GM19395 (cell line): Measurements from ENCODE around the gene DIP2C.
"Not testable (repeated sequence)": the region's sequence is repeated elsewhere in the genome, so short reads cannot be mapped to it uniquely, and the experiment has no call there.

ENCODE experiments used
- ATAC-seq: cut with Tn5 transposase; IDR thresholded peaks from one replicate; pipeline ENCODE4 v1.9.1; 2021; ENCODE audit warnings: mild to moderate bottlenecking, moderate library complexity; ENCODE audit not compliant: unreplicated experiment

The DIP2C gene

DNA sequence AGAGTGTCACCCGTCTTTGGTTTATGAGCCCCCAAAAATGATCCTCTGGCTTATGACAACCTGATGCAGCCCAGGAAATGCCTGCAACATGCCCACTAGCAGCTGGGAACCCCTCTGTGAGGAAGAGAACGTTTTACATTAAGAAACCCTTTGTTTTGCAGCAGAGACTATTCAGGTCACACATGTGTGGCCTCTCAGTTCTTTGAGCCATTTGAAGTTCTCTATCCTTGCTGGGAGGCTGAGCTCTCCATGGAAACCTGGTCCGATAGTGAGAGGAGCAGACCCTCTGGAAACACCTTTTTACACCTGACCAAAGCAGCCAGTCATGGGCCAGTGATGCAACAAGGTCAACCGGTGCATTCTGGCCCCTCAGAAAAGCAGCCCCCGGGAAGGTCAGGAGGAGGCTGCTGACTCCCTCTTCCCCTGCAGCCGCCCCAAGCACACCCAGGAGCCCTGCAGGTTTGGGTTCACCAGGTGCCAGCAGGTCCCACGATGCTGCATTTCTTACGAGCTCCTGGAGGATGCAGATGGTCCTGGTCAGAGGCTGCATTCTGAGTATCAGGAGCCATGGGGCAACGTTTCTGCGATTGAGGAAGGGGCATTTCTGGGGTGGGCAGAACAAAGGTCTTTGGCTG is 419.9 kb downstream of the DIP2C start:
- ATAC-seq = no peak

DNA sequence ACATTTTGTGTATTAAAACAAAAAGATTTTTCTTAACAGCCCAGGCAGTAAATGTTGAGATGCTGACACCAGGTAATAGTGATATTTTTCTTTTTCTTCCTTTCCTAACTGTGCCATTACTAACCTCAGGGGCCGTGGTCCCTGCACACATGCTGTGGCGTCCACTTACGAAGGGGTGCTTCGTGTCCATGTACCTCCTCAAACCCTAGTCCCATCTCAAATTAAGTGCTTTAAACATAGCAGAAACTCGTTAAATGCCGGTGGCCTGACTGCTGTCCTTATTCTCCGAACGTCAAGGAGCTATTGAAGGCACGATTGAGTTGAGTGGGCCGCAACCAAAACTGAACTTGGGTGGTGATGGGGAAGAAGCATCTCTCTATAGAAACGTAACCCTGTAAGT is 421.8 kb downstream of the DIP2C start:
- ATAC-seq = no peak

DNA sequence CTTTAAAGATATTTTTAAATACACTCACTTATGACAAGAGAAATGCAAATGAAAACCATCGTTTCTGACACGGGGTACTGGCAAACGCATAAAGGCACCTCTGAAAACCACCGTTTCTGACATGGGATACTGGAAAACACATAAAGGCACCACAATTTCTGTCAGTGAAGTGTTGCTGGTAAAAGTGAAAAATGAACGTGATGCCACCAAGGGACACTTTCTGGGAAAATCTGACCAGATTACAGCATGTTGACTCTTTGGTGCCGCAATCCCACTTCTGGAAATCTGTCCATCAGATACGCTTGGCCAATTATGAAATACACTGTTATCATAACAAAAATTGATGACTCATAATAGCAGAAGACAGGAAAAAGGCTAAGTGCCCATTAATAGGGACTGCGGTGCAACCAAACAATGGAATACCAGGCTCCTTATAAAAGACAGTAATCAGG is 422.5 kb downstream of the DIP2C start:
- no peak for ATAC-seq

DNA sequence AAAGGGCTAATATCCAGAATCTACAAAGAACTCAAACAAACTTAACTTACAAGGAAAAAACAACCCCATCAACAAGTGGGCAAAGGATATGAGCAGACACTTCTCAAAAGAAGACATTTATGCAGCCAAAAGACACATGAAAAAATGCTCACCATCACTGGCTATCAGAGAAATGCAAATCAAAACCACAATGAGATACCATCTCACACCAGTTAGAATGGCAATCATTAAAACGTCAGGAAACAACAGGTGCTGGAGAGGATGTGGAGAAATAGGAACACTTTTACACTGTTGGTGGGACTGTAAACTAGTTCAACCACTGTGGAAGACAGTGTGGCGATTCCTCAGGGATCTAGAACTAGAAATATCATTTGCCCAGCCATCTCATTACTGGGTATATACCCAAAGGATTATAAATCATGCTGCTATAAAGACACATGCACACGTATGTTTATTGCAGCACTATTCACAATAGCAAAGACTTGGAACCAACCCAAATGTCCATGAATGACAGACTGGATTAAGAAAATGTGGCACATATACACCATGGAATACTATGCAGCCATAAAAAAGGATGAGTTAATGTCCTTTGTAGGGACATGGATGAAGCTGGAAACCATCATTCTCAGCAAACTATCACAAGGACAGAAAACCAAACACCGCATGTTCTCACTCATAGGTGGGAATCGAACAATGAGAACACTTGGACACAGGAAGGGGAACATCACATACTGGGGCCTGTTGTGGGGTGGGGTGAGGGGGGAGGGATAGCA is 423.5 kb downstream of the DIP2C start:
- ATAC-seq = not testable (repeated sequence)

DNA sequence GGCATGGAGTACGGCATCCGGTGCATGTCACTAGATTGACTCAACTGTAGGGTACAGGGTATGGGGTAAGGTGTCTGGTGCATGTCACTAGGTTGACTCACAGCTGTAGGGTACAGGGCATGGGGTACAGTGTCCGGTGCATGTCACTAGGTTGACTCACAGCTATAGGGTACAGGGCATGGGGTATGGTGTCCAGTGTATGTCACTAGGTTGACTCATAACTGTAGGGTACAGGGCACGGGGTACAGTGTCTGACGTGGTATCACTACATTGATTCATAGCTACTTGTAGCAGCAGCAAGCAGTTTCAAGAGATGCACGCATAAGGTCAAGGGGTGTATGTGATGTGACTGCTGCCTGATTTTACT is 424.4 kb downstream of the DIP2C start:
- ATAC-seq = not testable (repeated sequence)

DNA sequence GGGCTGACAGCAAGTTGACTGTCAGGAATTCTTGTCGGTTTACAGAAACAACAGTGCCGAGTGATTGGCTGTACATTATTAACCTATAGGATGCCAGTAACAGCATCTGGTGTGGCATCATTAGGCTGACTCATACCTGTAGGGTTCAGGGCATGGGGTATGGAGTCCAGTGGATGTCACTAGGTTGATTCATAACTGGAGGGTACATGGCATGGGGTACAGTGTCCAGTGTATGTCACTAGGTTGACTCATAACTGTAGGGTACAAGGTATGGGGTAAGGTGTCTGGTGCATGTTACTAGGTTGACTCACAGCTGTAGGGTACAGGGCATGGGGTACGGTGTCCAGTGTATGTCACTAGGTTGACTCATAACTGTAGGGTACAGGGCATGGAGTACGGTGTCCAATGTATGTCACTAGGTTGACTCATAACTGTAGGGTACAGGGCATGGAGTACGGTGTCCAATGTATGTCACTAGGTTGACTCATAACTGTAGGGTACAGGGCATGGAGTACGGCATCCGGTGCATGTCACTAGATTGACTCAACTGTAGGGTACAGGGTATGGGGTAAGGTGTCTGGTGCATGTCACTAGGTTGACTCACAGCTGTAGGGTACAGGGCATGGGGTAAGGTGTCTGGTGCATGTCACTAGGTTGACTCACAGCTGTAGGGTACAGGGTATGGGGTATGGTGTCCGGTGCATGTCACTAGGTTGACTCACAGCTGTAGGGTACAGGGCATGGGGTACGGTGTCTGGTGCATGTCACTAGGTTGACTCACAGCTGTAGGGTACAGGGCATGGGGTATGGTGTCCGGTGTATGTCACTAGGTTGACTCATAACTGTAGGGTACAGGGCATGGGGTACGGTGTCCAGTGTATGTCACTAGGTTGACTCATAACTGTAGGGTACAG is 425.1 kb downstream of the DIP2C start:
- ATAC-seq = not testable (repeated sequence)

DNA sequence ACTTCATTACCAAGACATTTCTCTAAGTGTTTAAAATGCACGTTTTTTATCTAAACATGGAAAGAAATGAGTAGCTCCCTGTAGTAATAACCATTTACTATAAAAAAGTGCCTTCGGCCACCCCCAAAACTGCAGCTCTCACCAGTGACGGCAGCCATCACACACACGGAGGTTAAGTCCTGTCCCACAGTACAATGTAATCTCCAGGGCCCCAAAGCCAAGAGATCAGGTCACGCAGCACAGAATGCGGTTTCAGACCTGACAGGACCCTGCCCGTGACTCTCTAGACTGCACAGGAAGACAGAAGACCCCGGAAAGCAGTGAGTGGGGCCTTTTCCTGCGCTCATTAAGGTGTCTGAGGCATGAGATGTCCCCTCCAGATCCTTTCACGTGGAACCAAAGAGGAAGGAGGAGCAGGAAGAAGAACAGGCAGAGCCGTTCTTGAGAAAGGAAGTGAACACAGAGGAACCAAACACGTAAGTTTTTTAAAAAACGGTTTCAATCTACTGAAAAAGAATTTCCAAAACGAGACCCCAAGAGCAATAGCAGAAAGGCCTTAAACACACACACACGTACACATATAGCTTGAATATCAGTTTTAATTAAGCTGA is 428.5 kb downstream of the DIP2C start:
- ATAC-seq = peak; percentile 54

DNA sequence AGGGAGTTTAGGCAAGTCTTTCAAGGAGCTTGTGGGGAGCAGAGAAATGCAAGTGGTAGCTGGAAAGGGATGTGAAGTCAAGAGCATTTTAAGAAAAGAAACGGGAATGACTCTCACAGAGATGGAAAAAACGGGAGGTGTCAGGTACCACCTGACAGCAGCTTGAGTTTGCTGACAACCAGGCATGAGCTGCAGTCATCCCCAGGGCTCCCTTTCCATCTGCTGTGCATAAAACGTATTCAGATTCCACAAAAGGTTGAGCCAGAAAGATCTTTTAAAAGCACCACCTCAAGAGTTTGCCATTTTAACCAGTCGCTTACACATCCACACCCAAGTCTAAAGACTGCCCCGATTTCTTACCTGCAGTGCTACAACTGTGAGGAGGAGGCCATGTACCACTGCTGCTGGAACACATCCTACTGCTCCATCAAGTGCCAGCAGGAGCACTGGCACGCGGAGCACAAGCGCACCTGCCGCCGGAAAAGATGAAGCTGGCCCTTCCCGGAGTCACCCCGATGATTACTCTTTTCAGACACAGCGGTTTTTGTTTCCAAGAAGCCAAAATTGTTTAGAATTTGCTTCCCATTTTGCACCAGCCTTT is 437.4 kb downstream of the DIP2C start:
- no peak for ATAC-seq

DNA sequence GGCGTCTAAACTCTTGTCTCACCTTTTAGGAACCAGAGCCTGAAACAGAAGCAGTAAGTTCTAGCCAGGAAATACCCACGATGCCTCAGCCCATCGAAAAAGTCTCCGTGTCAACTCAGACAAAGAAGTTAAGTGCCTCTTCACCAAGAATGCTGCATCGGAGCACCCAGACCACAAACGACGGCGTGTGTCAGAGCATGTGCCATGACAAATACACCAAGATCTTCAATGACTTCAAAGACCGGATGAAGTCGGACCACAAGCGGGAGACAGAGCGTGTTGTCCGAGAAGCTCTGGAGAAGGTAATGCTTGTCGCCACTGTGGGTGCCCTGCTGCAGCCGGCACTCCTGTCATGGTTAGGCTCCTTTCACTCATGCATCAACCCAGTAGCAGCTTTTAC is 441.2 kb downstream of the DIP2C start:
- ATAC-seq = no peak

DNA sequence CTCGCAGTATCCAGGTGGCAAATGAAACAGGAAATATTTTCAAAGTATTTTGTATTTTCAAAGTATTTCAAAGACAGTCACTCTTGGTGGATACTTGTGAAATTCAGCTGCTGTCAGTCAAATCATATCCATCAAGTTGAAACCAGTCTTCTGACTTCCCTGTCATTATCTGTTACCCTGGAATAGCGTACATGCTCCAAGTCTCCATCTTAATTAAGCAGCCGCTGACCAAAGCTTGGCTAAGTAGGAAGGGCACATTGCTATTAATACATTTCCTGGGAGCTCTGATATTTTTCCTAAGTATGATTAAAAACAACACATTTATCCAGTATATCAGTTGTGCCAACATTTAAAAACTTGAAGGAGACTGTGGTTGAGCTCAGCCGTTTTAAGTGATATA is 442.0 kb downstream of the DIP2C start:
- no peak for ATAC-seq

DNA sequence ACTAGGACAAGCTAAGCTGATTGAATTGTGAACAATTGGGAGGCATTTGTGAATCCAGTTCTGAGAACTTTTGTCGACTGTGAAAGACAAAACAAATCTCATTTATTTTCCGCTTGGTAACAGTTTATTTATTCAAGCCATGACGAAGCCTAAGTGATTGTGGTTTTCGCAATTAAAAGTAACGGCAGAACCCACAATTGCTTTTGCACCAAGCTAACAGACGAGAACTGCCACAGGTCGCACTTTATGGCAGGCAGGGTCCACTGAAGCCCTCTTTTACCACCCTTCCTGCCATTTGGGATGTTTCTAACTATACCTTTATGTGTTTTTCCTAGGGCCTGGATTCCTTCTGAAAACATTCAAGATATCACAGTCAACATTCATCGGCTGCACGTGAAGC is 443.0 kb downstream of the DIP2C start:
- ATAC-seq = no peak

DNA sequence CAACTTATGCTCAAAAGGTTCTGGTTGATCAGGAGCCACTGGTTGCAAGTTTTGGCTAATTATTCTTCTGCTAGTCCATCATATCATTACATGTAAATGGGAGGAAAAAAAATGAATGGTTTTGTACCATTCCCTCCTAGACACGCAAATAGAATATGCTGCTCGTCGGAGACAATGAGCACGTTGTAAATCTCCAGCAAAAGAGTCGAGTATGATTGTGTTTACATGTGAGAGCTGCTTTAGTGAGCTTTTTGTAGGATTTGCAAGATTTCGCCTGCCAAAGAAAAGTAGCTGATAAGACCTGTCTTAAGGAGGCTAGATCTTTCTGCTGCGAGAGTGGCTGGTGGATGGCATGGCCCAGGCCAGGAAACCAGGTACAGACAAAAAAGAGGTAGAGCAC is 445.2 kb downstream of the DIP2C start:
- no peak for ATAC-seq

DNA sequence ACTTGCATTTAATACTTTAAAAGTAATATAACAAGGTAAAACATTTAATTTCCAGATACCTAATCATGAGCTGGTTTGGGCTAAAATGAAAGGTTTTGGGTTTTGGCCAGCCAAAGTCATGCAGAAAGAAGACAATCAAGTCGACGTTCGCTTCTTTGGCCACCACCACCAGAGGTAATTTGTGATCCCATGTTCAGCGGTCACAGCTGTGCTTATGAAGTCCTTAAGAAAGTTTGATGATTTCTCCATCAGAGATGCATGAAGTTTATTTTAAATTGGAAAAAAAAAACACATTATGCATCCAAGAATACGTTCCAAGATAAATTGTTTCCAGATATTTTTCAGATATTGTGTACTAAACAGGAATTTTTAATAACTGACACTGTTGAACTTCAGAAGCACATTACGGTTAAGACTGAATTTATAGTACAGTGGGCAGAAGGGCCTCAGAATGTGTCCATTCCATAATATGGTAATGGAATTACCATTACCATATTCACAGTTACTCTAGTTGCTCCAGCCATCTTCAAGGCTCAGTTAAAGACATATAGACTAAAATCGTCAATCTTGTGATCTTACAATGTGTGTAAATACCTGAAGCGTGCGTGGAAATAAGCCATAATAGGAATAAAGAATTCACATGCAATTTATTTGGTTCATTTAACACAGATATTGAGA is 447.4 kb downstream of the DIP2C start:
- ATAC-seq = no peak

DNA sequence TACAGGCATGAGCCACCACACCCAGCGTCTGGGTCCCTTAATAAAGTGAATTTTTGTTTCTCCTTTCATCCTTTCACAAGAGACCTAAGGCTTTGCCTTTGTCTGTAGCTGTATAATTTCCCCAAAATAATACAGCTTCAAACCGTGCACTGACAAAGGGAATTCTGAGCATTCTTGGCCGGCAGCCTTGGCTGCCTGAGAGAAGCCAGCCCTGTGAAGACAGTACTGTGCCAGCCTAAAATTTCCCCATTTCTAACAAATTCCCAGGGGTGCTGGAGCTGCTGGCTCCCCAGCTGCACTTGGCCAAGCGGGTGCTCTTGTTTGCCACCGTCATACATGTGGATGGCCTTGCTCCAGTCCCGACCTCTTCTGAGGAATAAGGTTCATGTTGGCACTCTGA is 448.0 kb downstream of the DIP2C start:
- no peak for ATAC-seq

DNA sequence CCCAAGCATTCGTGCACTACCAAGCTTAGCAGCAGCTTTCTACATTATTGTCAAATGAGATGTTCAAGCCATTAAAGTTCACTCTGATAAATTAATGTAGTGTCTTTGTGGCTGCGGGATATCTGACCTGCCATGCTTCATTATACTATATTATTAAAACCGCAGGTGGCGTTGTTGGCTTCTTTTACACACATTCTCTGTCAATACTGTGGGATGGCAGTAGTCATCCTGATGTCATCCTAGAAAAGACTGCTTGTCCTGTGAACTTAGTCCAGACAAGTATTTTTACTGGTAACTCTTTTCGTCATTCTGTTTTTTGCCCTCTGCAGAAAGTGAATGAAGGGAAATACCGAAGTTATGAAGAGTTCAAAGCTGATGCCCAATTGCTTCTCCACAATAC is 450.4 kb downstream of the DIP2C start:
- no peak for ATAC-seq

DNA sequence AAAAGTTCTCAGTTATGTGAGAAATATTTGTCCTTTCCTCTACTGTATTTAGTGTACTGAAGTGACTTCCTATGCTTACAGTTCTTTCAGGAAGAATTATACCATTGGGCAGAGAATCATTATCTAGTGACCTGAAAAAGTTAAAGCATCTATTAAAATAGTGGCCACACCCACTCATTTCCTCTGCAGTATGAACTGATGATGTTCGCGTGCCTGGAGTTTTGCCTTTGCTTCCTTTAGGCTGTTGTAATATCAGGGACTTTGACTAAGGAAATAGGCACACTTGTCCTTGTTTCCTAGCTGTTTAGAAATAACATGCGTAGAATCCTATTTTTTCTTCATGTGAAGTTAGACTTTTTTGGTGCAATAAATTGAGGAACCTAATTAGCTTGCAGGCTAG is 453.6 kb downstream of the DIP2C start:
- ATAC-seq = no peak

DNA sequence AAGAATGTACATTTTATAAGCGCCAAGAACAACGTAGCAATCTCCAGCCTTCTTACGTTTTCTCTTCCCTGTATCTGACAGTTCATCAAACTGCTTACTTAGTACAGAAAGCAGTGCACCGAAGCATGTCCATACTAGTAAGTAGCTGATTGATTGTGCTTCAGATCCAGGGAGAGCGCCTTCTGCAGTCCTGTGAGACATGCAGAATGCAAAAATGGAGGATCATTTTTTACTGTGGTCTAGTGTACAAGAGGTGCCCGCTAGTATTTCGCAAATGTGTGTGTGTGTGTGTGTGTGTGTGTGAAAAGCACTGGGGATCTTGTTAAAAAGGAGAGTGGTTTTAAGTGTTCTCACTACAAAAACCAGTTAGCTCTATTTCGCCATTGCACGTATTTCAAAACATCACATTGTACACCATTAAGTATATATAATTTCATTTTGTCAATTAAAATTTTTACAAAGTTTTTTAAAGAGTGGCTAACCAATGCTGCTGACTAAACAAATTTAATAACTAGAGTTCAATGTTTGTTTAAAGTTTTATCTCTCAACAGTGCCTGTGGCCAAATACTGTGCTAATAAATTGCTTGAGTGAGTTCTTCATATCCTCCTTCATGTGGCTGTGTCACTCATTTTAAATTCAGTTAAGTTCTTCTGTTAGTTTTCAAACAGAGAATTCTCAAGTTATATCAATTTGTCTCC is 454.6 kb downstream of the DIP2C start:
- no peak for ATAC-seq

DNA sequence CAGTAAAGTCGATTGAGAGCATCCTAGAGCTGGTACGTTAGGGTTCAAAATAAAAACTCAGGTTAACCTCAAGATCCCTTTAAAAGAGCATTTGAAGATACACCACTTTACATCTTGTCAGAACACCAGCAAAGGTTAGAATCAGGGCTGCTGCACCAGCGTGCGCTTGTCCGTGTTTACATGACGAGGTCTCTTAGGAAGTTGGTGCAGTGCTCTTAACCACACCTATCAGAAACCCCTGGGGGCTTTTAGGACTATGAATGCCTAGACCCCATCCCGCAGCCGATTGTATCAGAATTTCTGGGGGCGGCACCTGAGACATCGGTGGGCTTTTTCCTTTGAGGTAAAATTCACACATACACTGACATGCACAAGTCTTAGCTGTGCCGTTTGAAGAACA is 456.6 kb downstream of the DIP2C start:
- ATAC-seq = no peak

DNA sequence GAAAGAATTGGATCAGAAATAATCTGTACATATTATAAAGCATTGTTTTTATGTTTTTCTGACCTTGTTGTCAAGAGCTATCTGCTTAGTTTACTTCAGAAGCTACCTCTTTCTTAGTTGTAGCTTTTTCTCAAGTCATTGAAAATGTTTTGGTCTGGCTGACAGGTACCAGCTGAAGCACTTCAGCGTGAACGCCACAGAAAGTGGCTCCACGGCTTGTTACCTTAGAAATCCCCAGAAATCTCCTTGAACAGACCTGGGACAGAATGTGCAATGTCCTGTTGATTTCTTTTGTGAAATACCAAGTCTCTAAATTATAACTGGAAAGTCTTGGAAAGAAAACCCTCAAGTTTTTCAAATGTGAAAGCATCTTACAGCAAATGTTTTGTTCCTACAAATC is 457.4 kb downstream of the DIP2C start:
- no peak for ATAC-seq

DNA sequence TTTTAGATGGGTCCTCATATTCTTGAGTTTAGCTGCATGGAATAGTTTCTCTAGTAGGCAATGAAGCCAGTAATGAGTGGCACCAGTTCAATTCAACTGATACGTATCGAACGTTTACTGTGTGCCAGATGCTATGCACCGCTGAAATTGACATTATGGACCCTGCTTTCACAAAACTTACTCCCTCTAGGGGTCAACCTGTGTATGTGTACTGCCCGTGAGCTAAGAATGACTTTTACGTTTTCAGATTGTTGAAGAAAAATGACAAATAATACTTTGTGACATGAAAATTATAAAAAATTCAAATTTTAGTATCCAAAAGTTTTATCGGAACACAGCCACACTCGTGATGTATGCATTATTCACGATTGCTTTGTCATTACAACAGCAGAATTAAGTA is 458.7 kb downstream of the DIP2C start:
- no peak for ATAC-seq
